Lower lobe of right lung (tissue), 2 donors: ENCODE measurements around the gene BGN. TPM values are rescaled to one million over a fixed set of nuclear protein-coding genes. Genes with fewer than 3 reads are reported as not detected.
A peak's percentile ranks its signal among the peaks of the same experiment; 100 is the strongest.

Experiments
- ATAC-seq, 2 donors: fragments of 200-7000 bp; cut with Tn5 transposase; one replicate each; pipeline ENCODE4 v1.9.1; 2020 to 2022; ENCODE audit warnings: mild to moderate bottlenecking in 2 of 2, moderate library complexity in 2 of 2
- DNase-seq: peaks from one replicate; pipeline ENCODE4 v3.0.0-alpha.2; 2020
- H3K27ac ChIP-seq: fragments of 200-600 bp; one replicate; pipeline ENCODE4 v1.8.0; 2022
- H3K27me3 ChIP-seq: fragments of 200-600 bp; one replicate; pipeline ENCODE4 v1.8.0; 2022; ENCODE audit warnings: low read depth
- H3K36me3 ChIP-seq: fragments of 200-600 bp; one replicate; pipeline ENCODE4 v1.8.0; 2022; ENCODE audit warnings: mild to moderate bottlenecking
- H3K4me1 ChIP-seq: fragments of 200-600 bp; one replicate; pipeline ENCODE4 v1.8.0; 2022
- H3K4me3 ChIP-seq: fragments of 200-600 bp; one replicate; pipeline ENCODE4 v1.8.0; 2022; ENCODE audit warnings: mild to moderate bottlenecking
- H3K9me3 ChIP-seq: fragments of 200-600 bp; one replicate; pipeline ENCODE4 v1.8.0; 2022
- CTCF ChIP-seq: fragments of 200-600 bp; IDR thresholded peaks from one replicate; pipeline ENCODE4 v1.8.0; 2022; ENCODE audit warnings: antibody characterized with exemption, mild to moderate bottlenecking
- intact Hi-C: fragments of 100-400 bp; cut with DNase I; formaldehyde crosslinking; loops from one replicate; pipeline ENCODE4 v1.11.0; 2022
- total RNA-seq: library from RNA; stranded (reverse); fragmentation: NEBNext Ultra II Directional; extraction: Animal tissue kit (Norgen Biotek cat#: 25700); gene quantifications from one replicate; pipeline ENCODE4 v1.2.1, GENCODE V29; 2021
- donor health status: DM: no; HTN: yes; CAD: no; lungs with severe emphysema.

Gene BGN
- total RNA-seq, 1 donor from 2014 or later = 157 TPM

GRCh38 chrX:153469811-153470410, 24.9 kb upstream of the BGN start:
- Histone ChIP-seq H3K36me3 (no peaks in the 10 kb centered on the region), H3K27me3 (no peaks in the 10 kb centered on the region), H3K4me1 (peaks cover 12% of the 10 kb centered on the region), H3K4me3 (peak overlapping the region; percentile 72), H3K27ac (peak overlapping the region; percentile 80), H3K9me3 (no peaks in the 10 kb centered on the region)
- ATAC-seq (peak; percentile 28 to 49), DNase-seq (no peak)
- peak; percentile 6 for TF ChIP-seq CTCF
- intact Hi-C loops = no loop called here

- peak; percentile 71 for TF ChIP-seq CTCF
- H3K27me3 ChIP-seq = no peaks in the 10 kb centered on the region
- intact Hi-C loops = no loop called here
- peak within 1 kb of the TSS; percentile 80 for H3K27ac ChIP-seq
- peak; percentile 91 for DNase-seq
- no peaks in the 10 kb centered on the region for H3K9me3 ChIP-seq
- H3K36me3 ChIP-seq = no peaks in the 10 kb centered on the region
- H3K4me3 ChIP-seq = peak within 1 kb of the TSS; percentile 72
- peak; percentile 94 to 96 for ATAC-seq
- H3K4me1 ChIP-seq = peaks cover 15% of the 10 kb centered on the region
These were observed 24.1 kb upstream of the BGN start, which contains the start of gene HAUS7 for GRCh38 chrX:153470411-153471363. Gene HAUS7 (minus strand): TSS chrX:153470576. CDS start chrX:153470557, 19 bp downstream.

GRCh38 chrX:153471663-153472280, 23.0 kb upstream of the BGN start:
- Histone ChIP-seq H3K27ac (no peak overlapping the region), H3K4me3 (no peak overlapping the region), H3K36me3 (no peaks in the 10 kb centered on the region), H3K4me1 (peaks cover 15% of the 10 kb centered on the region), H3K27me3 (no peaks in the 10 kb centered on the region), H3K9me3 (no peaks in the 10 kb centered on the region)
- DNase-seq = no peak
- TF ChIP-seq CTCF = no peak
- no peak for ATAC-seq
- intact Hi-C loops = no loop called here

GRCh38 chrX:153473126-153473525, 21.7 kb upstream of the BGN start:
- Histone ChIP-seq H3K4me1 (peaks cover 15% of the 10 kb centered on the region), H3K9me3 (no peaks in the 10 kb centered on the region), H3K27ac (no peak overlapping the region), H3K36me3 (no peaks in the 10 kb centered on the region), H3K4me3 (no peak overlapping the region), H3K27me3 (no peaks in the 10 kb centered on the region)
- DNase-seq = no peak
- TF ChIP-seq CTCF = no peak
- ATAC-seq = no peak
- intact Hi-C loops = no loop called here

GRCh38 chrX:153474266-153474665, 20.5 kb upstream of the BGN start:
- no peak for TF ChIP-seq CTCF
- Histone ChIP-seq H3K27ac (no peak overlapping the region), H3K36me3 (no peaks in the 10 kb centered on the region), H3K4me3 (no peak overlapping the region), H3K9me3 (no peaks in the 10 kb centered on the region), H3K27me3 (no peaks in the 10 kb centered on the region), H3K4me1 (peaks cover 11% of the 10 kb centered on the region)
- DNase-seq (no peak), ATAC-seq (no peak)
- intact Hi-C loops = no loop called here
